ENCODE measurements around the gene PTPN1. TPM values are rescaled to one million over a fixed set of nuclear protein-coding genes. Genes with fewer than 3 reads are reported as not detected.

Gene PTPN1
- total and polyA plus RNA-seq, 2 experiments from 2014 or later = 16.9 to 26.4 TPM

DNA sequence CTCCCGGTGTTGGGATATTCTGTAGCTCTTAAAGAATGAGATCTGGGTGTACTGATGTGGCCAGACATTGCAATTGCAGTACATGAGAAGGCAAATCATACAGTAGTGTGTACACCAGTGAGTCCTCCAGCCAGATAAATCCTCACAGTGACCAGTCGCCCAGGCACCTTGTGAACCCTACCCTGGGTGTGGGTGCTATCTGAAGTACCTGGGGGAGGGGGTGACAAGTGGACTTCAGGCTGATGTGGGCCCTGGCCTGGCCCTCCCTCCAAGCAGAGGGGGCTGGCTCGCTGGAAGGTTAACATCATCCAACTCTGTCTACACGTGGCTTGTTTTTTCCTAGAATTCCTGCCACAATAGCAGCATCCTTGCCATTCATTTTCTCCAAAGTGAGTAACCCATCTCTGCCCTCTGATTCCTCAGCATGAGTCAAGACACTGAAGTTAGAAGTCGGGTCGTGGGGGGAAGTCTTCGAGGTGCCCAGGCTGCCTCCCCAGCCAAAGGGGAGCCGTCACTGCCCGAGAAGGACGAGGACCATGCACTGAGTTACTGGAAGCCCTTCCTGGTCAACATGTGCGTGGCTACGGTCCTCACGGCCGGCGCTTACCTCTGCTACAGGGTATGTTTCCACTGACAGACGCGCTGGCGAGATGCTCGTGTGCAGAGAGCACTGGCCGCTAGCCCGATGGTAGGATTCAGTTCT lies 70.8 kb downstream of the PTPN1 start (continued):
- TF ChIP-seq ZNF462 (CRISPR knock-in tag; IDR thresholded peaks at IDR 0.05) (no peak), NANOG (IDR thresholded peaks at IDR 0.05; ENCODE audit: borderline replicate concordance) (no peak), JUNB (IDR thresholded peaks at IDR 0.05; ENCODE audit: unreplicated experiment) (no peak), CTCF (conservative IDR thresholded peaks at IDR 0.05; ENCODE audit: low read depth in 2 of 2) (no peak)

DNA sequence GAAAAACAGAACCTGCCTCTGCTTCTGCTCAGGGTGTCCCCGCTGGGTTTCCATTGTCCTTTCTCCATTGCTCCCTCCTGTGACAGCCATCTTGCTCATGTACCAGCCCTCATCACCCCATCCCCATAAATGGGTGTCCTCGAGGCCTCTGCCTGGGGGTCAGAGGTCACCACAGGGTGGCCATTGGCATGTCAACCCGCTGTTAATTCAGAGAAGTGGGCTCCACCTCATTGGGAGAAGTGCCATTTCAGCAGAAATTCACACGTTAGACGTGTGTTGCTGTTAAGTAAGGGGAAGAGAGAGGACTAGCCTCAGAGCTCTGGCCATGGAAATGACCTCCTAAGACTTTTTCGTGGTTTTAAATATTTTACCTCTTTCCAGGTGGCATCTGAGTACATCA lies 71.9 kb downstream of the PTPN1 start:
- no peak overlapping the region for H3K27ac ChIP-seq (ENCODE audit: low read depth)
- H3K27me3 ChIP-seq (ENCODE audit: insufficient read depth) = no peaks in the 10 kb centered on the region
- H3K36me3 ChIP-seq (ENCODE audit: insufficient read depth) = peaks cover 18% of the 10 kb centered on the region; the same call in 1 of the 2 replicates
- H3K4me1 ChIP-seq (ENCODE audit: insufficient read depth) = no peaks in the 10 kb centered on the region
- no peak for DNase-seq (ENCODE audit: low spot score)
- Mint-ChIP-seq H3K27ac (no peak overlapping the region), H3K36me3 (ENCODE audit: low read depth) (peaks cover 49% of the 10 kb centered on the region), H3K27me3 (ENCODE audit: insufficient read depth, low read depth, poor library complexity) (no peaks in the 10 kb centered on the region), H3K9me3 (no peaks in the 10 kb centered on the region), H3K4me3 (no peak overlapping the region), H3K4me1 (peaks cover 2% of the 10 kb centered on the region; the same call in 1 of the 3 replicates)
- no peaks in the 10 kb centered on the region for H3K79me2 ChIP-seq (replicated peaks; ENCODE audit: insufficient read depth)
- no peak for ATAC-seq
- H2AFZ ChIP-seq = no peak overlapping the region
- no peak overlapping the region for H3K4me3 ChIP-seq
- H4K20me1 ChIP-seq (replicated peaks; ENCODE audit: insufficient read depth) = peaks cover 6% of the 10 kb centered on the region; the same call in 1 of the 2 replicates
- no peak overlapping the region for H3K4me2 ChIP-seq
- 0 out of 2 replicates have a peak, but pooled peaks cover 4% of the 10 kb centered on the region for H3F3A ChIP-seq (replicated peaks; ENCODE audit: low read depth)
- H3K9me2 ChIP-seq (ENCODE audit: insufficient read depth) = no peaks in the 10 kb centered on the region
- TF ChIP-seq NANOG (IDR thresholded peaks at IDR 0.05; ENCODE audit: borderline replicate concordance) (no peak), CTCF (conservative IDR thresholded peaks at IDR 0.05; ENCODE audit: low read depth in 2 of 2) (no peak), EZH2phosphoT487 (IDR thresholded peaks at IDR 0.05; ENCODE audit: unreplicated experiment) (no peak), STAT1 (IDR thresholded peaks at IDR 0.05; ENCODE audit: unreplicated experiment) (no peak), ETS1 (IDR thresholded peaks at IDR 0.05) (no peak)
- TF ChIP-seq, protein P1, sequence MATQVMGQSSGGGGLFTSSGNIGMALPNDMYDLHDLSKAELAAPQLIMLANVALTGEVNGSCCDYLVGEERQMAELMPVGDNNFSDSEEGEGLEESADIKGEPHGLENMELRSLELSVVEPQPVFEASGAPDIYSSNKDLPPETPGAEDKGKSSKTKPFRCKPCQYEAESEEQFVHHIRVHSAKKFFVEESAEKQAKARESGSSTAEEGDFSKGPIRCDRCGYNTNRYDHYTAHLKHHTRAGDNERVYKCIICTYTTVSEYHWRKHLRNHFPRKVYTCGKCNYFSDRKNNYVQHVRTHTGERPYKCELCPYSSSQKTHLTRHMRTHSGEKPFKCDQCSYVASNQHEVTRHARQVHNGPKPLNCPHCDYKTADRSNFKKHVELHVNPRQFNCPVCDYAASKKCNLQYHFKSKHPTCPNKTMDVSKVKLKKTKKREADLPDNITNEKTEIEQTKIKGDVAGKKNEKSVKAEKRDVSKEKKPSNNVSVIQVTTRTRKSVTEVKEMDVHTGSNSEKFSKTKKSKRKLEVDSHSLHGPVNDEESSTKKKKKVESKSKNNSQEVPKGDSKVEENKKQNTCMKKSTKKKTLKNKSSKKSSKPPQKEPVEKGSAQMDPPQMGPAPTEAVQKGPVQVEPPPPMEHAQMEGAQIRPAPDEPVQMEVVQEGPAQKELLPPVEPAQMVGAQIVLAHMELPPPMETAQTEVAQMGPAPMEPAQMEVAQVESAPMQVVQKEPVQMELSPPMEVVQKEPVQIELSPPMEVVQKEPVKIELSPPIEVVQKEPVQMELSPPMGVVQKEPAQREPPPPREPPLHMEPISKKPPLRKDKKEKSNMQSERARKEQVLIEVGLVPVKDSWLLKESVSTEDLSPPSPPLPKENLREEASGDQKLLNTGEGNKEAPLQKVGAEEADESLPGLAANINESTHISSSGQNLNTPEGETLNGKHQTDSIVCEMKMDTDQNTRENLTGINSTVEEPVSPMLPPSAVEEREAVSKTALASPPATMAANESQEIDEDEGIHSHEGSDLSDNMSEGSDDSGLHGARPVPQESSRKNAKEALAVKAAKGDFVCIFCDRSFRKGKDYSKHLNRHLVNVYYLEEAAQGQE (IDR thresholded peaks at IDR 0.05; ENCODE audit: unreplicated experiment) = no peak

All from GM23338 (cell line).